Spleen (tissue), 11 donors: ENCODE measurements around the gene ERMARD. TPM values are rescaled to one million over a fixed set of nuclear protein-coding genes. Genes with fewer than 3 reads are reported as not detected.
A peak's percentile ranks its signal among the peaks of the same experiment; 100 is the strongest.

Experiments used
- DNase-seq: peaks from one replicate; pipeline ENCODE4 v3.0.0-alpha.2; 2020
- H3K27ac ChIP-seq, 8 donors: fragments of 200-600 bp; sonication (generic) in 7 of 8; 1 replicate in 4 of 8; 2 replicates in 4 of 8; pipeline versions ENCODE4 v1.5.0 to v1.8.0; 2016 to 2021; ENCODE audit warnings: inconsistent platforms in 4 of 8, mild to moderate bottlenecking in 4 of 8, moderate library complexity in 1 of 8
- H3K27me3 ChIP-seq, 7 donors: fragments of 200-600 bp; sonication (generic) in 6 of 7; replicated peaks in 1 of 7; 1 replicate in 4 of 7; 2 replicates in 3 of 7; pipeline versions ENCODE4 v1.5.0 to v1.8.0; 2016 to 2021; ENCODE audit warnings: inconsistent platforms in 3 of 7, mild to moderate bottlenecking in 1 of 7
- H3K36me3 ChIP-seq, 6 donors: fragments of 200-600 bp; sonication (generic) in 5 of 6; 1 replicate in 4 of 6; 2 replicates in 2 of 6; pipeline versions ENCODE4 v1.5.0 to v1.8.0; 2016 to 2021; ENCODE audit warnings: inconsistent platforms in 2 of 6
- H3K4me1 ChIP-seq, 6 donors: fragments of 200-600 bp; sonication (generic) in 5 of 6; 1 replicate in 3 of 6; 2 replicates in 3 of 6; pipeline versions ENCODE4 v1.5.0 to v1.8.0; 2016 to 2021; ENCODE audit warnings: inconsistent platforms in 3 of 6
- H3K4me3 ChIP-seq, 8 donors: fragments of 200-600 bp; sonication (generic) in 7 of 8; 1 replicate in 4 of 8; 2 replicates in 4 of 8; pipeline versions ENCODE4 v1.5.0 to v1.8.0; 2016 to 2021; ENCODE audit warnings: inconsistent platforms in 4 of 8, mild to moderate bottlenecking in 4 of 8, moderate library complexity in 2 of 8
- H3K9me3 ChIP-seq, 8 donors: fragments of 200-600 bp; sonication (generic) in 7 of 8; 1 replicate in 4 of 8; 2 replicates in 4 of 8; pipeline versions ENCODE4 v1.5.0 to v1.8.0; 2016 to 2021; ENCODE audit warnings: inconsistent platforms in 4 of 8
- CTCF ChIP-seq, 11 experiments: fragments of 200-600 bp in 7 of 11; fragments of 450-650 bp in 4 of 11; sonication (generic) in 4 of 11; IDR thresholded peaks in 8 of 11; conservative IDR thresholded peaks in 3 of 11; 1 replicate in 7 of 11; 2 replicates in 4 of 11; pipeline versions ENCODE4 v1.4.0 to v1.8.0; 2016 to 2021; ENCODE audit warnings: antibody characterized with exemption in 11 of 11, inconsistent platforms in 4 of 11, mild to moderate bottlenecking in 1 of 11
- POLR2A ChIP-seq, 3 donors: fragments of 450-650 bp; IDR thresholded peaks; one replicate each; pipeline ENCODE4 v1.5.1; 2017; ENCODE audit warnings: antibody characterized with exemption in 3 of 3, mild to moderate bottlenecking in 1 of 3
- POLR2AphosphoS5 ChIP-seq, 3 donors: sonication (generic); formaldehyde crosslinking; IDR thresholded peaks; one replicate each; pipeline ENCODE4 v1.5.1; 2017; ENCODE audit warnings: antibody characterized with exemption in 3 of 3
- WGBS, 5 donors: extraction: QIAGEN DNeasy Blood & Tissue Kit in 3 of 5; methylation state at CpG; one replicate each; pipeline versions ENCODE4 v1.1.5 to v1.1.7; 2013 to 2018; 5-methylcytosine and 5-hydroxymethylcytosine counted together
- intact Hi-C: fragments of 100-400 bp; cut with DNase I; formaldehyde crosslinking; loops from one replicate; pipeline ENCODE4 v1.15.0; 2023; ENCODE audit warnings: low total_unique reads
- polyA plus RNA-seq, 3 donors: library from polyadenylated mRNA; stranded (reverse); fragments of 200-250 nt; gene quantifications; one replicate each; pipeline ENCODE4 v1.2.1, GENCODE V29; 2013
- total RNA-seq, 7 donors: library from RNA; depleted of rRNA in 3 of 7; stranded (reverse); fragments of >200 nt in 3 of 7; fragmentation: NEBNext Ultra II Directional in 4 of 7; extraction: Animal tissue kit (Norgen Biotek cat#: 25700) in 4 of 7; gene quantifications; one replicate each; pipeline versions ENCODE4 v1.1.0 to v1.2.1, GENCODE V29; 2016 to 2021
- donor health status: healthy with polysubstance abuse.
- donor health status: DM: no; HTN: no; CAD: no; lungs with moderate emphysema.
- donor health status: DM: no; HTN: no; CAD: no.
- donor health status: Bipolar disorder and iron deficiency.
- donor health status: healthy.
- donor health status: DM: no; HTN: no; CAD: no.
- donor health status: DM: yes; HTN: yes; CAD: no.

The ERMARD gene
- total and polyA plus RNA-seq, 10 donors, result 23.1 to 87.3 (median 37.7) TPM

DNA sequence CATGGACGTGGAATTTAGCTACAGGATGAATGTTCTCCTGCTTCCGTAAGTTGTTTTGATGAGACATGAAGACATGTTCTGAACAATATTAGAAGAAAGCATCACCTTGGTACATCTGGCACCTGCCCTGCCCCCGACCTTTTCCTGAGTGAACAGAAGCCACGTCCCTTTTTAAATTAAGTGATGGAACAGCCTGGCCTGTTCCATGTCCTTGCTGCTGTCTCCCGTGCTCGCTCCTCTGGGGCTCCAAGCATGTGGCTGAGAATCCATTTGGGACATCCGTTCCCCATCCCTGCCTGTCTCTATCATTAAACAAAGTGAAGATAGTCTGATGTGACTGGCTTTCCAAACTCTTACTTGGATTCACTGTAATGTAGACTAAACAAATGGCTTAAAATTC is 36.4 kb downstream of the ERMARD start:
- peaks cover 9 to 23% (median 18%) of the 10 kb centered on the region in 6 donors for H3K4me1 ChIP-seq
- no peak for DNase-seq
- peaks cover 0 to 36% (median 5%) of the 10 kb centered on the region in 7 donors for H3K27me3 ChIP-seq
- no peak overlapping the region for H3K27ac ChIP-seq
- intact Hi-C loops, result no loop called here
- H3K4me3 ChIP-seq, result no peak overlapping the region
- H3K36me3 ChIP-seq, result peaks cover 0 to 23% (median 0%) of the 10 kb centered on the region in 6 donors
- no peaks in the 10 kb centered on the region for H3K9me3 ChIP-seq
- TF ChIP-seq POLR2A (IDR thresholded peaks at IDR 0.05) (no peak), POLR2AphosphoS5 (IDR thresholded peaks at IDR 0.05) (no peak), CTCF (IDR thresholded peaks at IDR 0.05 in 8 of 11, conservative IDR thresholded peaks at IDR 0.05 in 3 of 11) (no peak)
- WGBS, 5 donors, result 80 to 89% (median 84%) methylated on average over 7 of the region's 7 CpGs

DNA sequence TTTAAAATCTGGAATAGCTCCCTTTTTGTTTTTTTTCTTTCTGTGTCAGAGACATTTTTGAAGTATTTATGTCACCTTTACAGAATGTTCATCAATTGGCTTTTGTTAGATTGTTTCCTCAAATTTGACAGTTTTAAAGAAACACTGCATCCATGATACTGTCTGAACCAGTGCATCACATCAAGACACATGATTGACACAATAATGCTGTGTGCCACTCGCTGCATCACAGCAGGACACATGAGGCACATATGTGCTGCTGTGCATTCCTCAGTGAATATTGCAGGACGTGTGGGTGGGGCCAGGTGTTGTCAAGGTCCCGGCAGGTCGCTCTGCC is 37.4 kb downstream of the ERMARD start:
- no peak for DNase-seq
- peaks cover 0 to 36% (median 5%) of the 10 kb centered on the region in 7 donors for H3K27me3 ChIP-seq
- H3K36me3 ChIP-seq, result peaks cover 0 to 13% (median 0%) of the 10 kb centered on the region in 6 donors
- no peak overlapping the region for H3K27ac ChIP-seq
- no peaks in the 10 kb centered on the region for H3K9me3 ChIP-seq
- WGBS, 5 donors, result 75 to 87% (median 81%) methylated on average over 1 to 4 of the region's 4 CpGs
- intact Hi-C loops, result no loop called here
- H3K4me1 ChIP-seq, result peaks cover 9 to 23% (median 18%) of the 10 kb centered on the region in 6 donors
- no peak overlapping the region for H3K4me3 ChIP-seq
- no peak for TF ChIP-seq CTCF (IDR thresholded peaks at IDR 0.05 in 8 of 11, conservative IDR thresholded peaks at IDR 0.05 in 3 of 11)
- TF ChIP-seq POLR2AphosphoS5 (IDR thresholded peaks at IDR 0.05), result no peak
- no peak for TF ChIP-seq POLR2A (IDR thresholded peaks at IDR 0.05)

DNA sequence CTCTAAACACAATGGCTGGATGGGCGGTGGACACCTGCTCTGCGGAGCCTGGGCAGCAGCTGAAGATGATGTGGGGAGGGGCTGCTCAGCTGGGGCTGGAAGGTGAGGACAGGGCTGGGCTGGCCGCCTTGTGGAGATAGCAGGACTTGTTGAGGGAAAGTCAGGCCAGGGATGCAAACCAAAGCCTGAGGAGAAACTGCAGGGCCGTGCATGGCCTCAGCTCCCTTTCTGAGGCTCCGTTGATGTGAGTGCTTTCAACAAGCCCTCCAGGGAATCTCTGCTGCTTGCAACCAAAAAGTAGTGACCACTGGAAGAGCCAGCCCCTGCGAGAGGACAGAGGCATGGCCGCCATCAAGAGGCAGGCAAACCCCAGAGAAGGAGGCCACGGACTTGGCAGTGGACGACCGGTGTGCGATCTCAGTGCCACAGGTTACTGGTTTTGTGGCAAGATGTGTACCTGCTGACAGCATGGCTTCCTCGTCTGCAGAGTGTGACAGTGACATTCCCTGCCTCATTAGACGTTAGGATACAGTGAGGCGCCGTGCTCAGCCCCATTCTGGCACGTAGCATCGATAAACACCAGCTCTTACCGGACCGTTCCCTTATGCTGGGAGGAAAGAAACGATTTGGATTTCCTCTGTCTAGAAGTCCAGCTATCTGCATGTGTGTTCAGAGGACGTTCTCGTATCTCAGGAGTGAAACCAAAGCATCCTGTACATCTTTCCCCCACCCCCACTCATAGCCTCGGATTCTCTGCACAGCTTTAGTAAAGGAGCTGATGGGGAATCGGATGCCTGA is 37.9 kb downstream of the ERMARD start:
- 68 to 76% (median 70%) methylated on average over 20 to 24 of the region's 24 CpGs for WGBS, 5 donors
- intact Hi-C loops, result no loop called here

More for the DNA sequence above, 37.9 kb downstream of the ERMARD start:
- Histone ChIP-seq H3K9me3 (no peaks in the 10 kb centered on the region), H3K27ac (no peak overlapping the region), H3K4me3 (peak overlapping the region in 7 of 8 donors; percentile 24 to 68 (median 33)), H3K27me3 (peaks cover 0 to 37% (median 5%) of the 10 kb centered on the region in 7 donors), H3K36me3 (peaks cover 0 to 9% (median 0%) of the 10 kb centered on the region in 6 donors), H3K4me1 (peaks cover 9 to 23% (median 18%) of the 10 kb centered on the region in 6 donors)
- no peak for DNase-seq
- TF ChIP-seq POLR2AphosphoS5 (IDR thresholded peaks at IDR 0.05) (no peak), CTCF (IDR thresholded peaks at IDR 0.05 in 8 of 11, conservative IDR thresholded peaks at IDR 0.05 in 3 of 11) (no peak), POLR2A (IDR thresholded peaks at IDR 0.05) (no peak)
